ENCODE measurements around the gene ZSWIM7. TPM values are rescaled to one million over a fixed set of nuclear protein-coding genes. Genes with fewer than 3 reads are reported as not detected.

The ZSWIM7 gene
- total RNA-seq, 1 experiment from 2014 or later = 37.8 TPM

DNA sequence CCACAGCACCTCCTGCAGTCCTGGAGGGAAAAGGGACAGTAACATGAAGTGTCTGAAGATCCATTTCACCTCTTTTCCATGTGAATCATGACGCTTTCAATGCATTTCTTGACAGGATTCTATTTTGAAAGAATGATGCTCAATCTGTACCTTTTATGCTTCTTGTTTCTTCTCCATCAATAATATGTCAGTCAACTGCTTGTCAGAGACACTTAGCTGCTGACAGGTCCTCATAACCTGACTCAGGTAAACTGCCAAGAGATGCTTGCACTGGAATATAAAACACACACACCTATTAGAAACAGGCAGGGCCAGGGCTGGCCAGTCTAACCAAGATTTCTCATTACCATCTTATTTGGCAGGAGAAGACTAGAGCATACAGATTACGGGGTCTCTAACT is 21.6 kb downstream of the ZSWIM7 start:
- Mint-ChIP-seq H3K27me3 (ENCODE audit: low read depth) (no peaks in the 10 kb centered on the region), H3K36me3 (ENCODE audit: insufficient read depth in 1 of 3, low read depth in 3 of 3) (peaks cover 36 to 61% (median 56%) of the 10 kb centered on the region in 3 experiments), H3K27ac (no peak overlapping the region), H3K4me1 (peaks cover 7 to 12% of the 10 kb centered on the region in 2 experiments), H3K9me3 (peaks cover 6 to 8% of the 10 kb centered on the region in 2 experiments; a peak in 3 of 5 replicates), H3K4me3 (no peak overlapping the region)
- H3K14ac ChIP-seq (ENCODE audit: insufficient read depth, low read length) = no peak overlapping the region
- no peak overlapping the region for H3T11ph ChIP-seq (ENCODE audit: low read length)
- no peaks in the 10 kb centered on the region; the same call in 1 of the 2 replicates for H3K4me1 ChIP-seq (ENCODE audit: insufficient read depth, low read length)
- H2AFZ ChIP-seq (ENCODE audit: low read length) = no peak overlapping the region
- no peak overlapping the region for H3K23ac ChIP-seq (ENCODE audit: insufficient read length, low read depth, low read length)
- H4K20me1 ChIP-seq (ENCODE audit: control insufficient read depth, insufficient read depth, insufficient read length) = no peaks in the 10 kb centered on the region
- no peaks in the 10 kb centered on the region for H3K27me3 ChIP-seq (ENCODE audit: insufficient read depth, low read length)
- H2BK15ac ChIP-seq (ENCODE audit: low read depth, low read length) = no peak overlapping the region
- H2BK20ac ChIP-seq (ENCODE audit: low read depth, low read length, poor library complexity, severe bottlenecking) = no peak overlapping the region
- no peak overlapping the region for H3K18ac ChIP-seq (ENCODE audit: insufficient read length, low read depth, low read length)
- no peak overlapping the region for H3K9ac ChIP-seq (ENCODE audit: extremely low read depth, insufficient read length, low read length)
- H3K9me3 ChIP-seq (ENCODE audit: control insufficient read depth, low read depth, low read length) = peaks cover 5% of the 10 kb centered on the region
- H2BK5ac ChIP-seq (ENCODE audit: insufficient read length, low read length) = no peak overlapping the region
- no peak overlapping the region for H2AK5ac ChIP-seq (ENCODE audit: insufficient read length, low read length)
- H4K8ac ChIP-seq (replicated peaks; ENCODE audit: insufficient read length, low read depth, low read length) = no peak overlapping the region
- H2BK12ac ChIP-seq (ENCODE audit: insufficient read length, low read depth, low read length) = no peak overlapping the region
- H4K5ac ChIP-seq (ENCODE audit: insufficient read length, low read depth, low read length) = no peak overlapping the region
- H3K4me2 ChIP-seq (ENCODE audit: insufficient read depth, insufficient read length, low read length) = no peak overlapping the region
- no peak for DNase-seq
- H4K91ac ChIP-seq (ENCODE audit: insufficient read length, low read depth, low read length) = no peak overlapping the region
- no peak overlapping the region for H3K56ac ChIP-seq (ENCODE audit: insufficient read length, low read depth, low read length)
- TF ChIP-seq, protein P1, sequence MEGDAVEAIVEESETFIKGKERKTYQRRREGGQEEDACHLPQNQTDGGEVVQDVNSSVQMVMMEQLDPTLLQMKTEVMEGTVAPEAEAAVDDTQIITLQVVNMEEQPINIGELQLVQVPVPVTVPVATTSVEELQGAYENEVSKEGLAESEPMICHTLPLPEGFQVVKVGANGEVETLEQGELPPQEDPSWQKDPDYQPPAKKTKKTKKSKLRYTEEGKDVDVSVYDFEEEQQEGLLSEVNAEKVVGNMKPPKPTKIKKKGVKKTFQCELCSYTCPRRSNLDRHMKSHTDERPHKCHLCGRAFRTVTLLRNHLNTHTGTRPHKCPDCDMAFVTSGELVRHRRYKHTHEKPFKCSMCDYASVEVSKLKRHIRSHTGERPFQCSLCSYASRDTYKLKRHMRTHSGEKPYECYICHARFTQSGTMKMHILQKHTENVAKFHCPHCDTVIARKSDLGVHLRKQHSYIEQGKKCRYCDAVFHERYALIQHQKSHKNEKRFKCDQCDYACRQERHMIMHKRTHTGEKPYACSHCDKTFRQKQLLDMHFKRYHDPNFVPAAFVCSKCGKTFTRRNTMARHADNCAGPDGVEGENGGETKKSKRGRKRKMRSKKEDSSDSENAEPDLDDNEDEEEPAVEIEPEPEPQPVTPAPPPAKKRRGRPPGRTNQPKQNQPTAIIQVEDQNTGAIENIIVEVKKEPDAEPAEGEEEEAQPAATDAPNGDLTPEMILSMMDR (conservative IDR thresholded peaks at IDR 0.05) = no peak
- H3K79me1 ChIP-seq (ENCODE audit: insufficient read depth, low read depth, low read length, poor library complexity, severe bottlenecking) = no peaks in the 10 kb centered on the region
- H3K4ac ChIP-seq (ENCODE audit: low read depth, low read length) = no peak overlapping the region
- no peaks in the 10 kb centered on the region for H3K23me2 ChIP-seq (ENCODE audit: insufficient read length, low read depth, low read length, poor library complexity, severe bottlenecking)
- no peaks in the 10 kb centered on the region for H3K79me2 ChIP-seq (ENCODE audit: insufficient read depth, low read length)
- no peak overlapping the region for H3K27ac ChIP-seq (ENCODE audit: insufficient read length, low read depth, low read length)
- H2BK120ac ChIP-seq (ENCODE audit: low read depth, low read length, poor library complexity, severe bottlenecking) = no peak overlapping the region
- no CpG with 5 or more reads among the region's 2 CpGs for WGBS (ENCODE audit: extremely low coverage, insufficient read length, low lambda C conversion rate)
